SK-N-SH treated with all-trans-retinoic acid at 6 μM for 48 hours (cell line): ENCODE measurements around the gene KIF17.

Experiments
- ARNTL ChIP-seq: fragments of 450-650 bp; formaldehyde crosslinking; IDR thresholded peaks from 2 replicates; pipeline ENCODE4 v1.5.0; 2020; ENCODE audit warnings: low read depth, mild to moderate bottlenecking, moderate library complexity, borderline replicate concordance
- BACH2 ChIP-seq: fragments of 250-450 bp; sonication (Bioruptor Pico); IDR thresholded peaks from 2 replicates; pipeline ENCODE4 v1.9.0; 2021; ENCODE audit warnings: mild to moderate bottlenecking, borderline replicate concordance
- CSDC2 ChIP-seq: fragments of 250-450 bp; sonication (Bioruptor Pico); IDR thresholded peaks from 2 replicates; pipeline ENCODE4 v1.5.0; 2020; ENCODE audit warnings: mild to moderate bottlenecking, moderate library complexity
- ESRRG ChIP-seq: fragments of 250-450 bp; sonication (Bioruptor Pico); IDR thresholded peaks from 2 replicates; pipeline ENCODE4 v1.6.1; 2021; ENCODE audit warnings: mild to moderate bottlenecking
- PPARA ChIP-seq: fragments of 250-450 bp; sonication (Bioruptor Pico); IDR thresholded peaks from 2 replicates; pipeline ENCODE4 v1.5.0; 2020; ENCODE audit warnings: mild to moderate bottlenecking, borderline replicate concordance
- RARB ChIP-seq: fragments of 250-450 bp; sonication (Bioruptor Pico); IDR thresholded peaks from 2 replicates; pipeline ENCODE4 v1.8.0; 2021; ENCODE audit warnings: mild to moderate bottlenecking, moderate library complexity
- ZC3H10 ChIP-seq: fragments of 250-450 bp; sonication (Bioruptor Pico); IDR thresholded peaks from 2 replicates; pipeline ENCODE4 v1.5.1; 2021; ENCODE audit warnings: mild to moderate bottlenecking, moderate library complexity
- ZFP3 ChIP-seq: fragments of 250-450 bp; sonication (Bioruptor Pico); IDR thresholded peaks from 2 replicates; pipeline ENCODE4 v1.5.0; 2020; ENCODE audit warnings: mild to moderate bottlenecking, moderate library complexity
- ZNF70 ChIP-seq: fragments of 450-650 bp; formaldehyde crosslinking; IDR thresholded peaks from 2 replicates; pipeline ENCODE4 v1.5.0; 2020; ENCODE audit warnings: mild to moderate bottlenecking, moderate library complexity
- TF ChIP-seq, protein P1 (sequence below): fragments of 250-450 bp; sonication (Bioruptor Pico); IDR thresholded peaks from 2 replicates; pipeline ENCODE4 v1.8.0; 2020; ENCODE audit warnings: mild to moderate bottlenecking, moderate library complexity, borderline replicate concordance
- TF ChIP-seq, protein P2 (sequence below): fragments of 250-450 bp; sonication (Bioruptor Pico); IDR thresholded peaks from 2 replicates; pipeline ENCODE4 v1.5.1; 2020; ENCODE audit warnings: low read depth, mild to moderate bottlenecking, moderate library complexity
- TF ChIP-seq, protein P3 (sequence below): fragments of 250-450 bp; sonication (Bioruptor Pico); IDR thresholded peaks from 2 replicates; pipeline ENCODE4 v1.8.0; 2021; ENCODE audit warnings: low read depth, mild to moderate bottlenecking, moderate library complexity, borderline replicate concordance

DNA sequence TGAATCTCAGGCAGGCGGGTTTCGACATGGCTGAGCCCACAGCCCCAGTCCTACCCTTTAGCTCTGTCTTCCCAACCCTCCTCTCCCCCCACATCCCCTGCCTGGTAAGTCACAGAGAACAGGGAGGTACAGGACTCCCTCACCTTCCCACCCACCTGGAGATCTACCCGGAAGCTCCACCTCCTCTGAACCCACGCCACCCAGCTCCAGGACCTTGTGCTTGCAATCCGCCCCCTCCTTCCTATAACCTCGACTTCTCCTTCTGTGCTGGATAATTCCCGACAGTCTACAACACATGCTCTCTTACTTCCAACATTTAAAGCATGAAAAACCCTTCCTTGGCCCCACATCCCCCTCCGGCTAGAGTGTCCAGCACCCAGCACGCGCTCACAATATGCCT lies 22.3 kb downstream of the KIF17 start:
- TF ChIP-seq PPARA (CRISPR knock-in tag) (no peak), BACH2 (no peak), ESRRG (CRISPR knock-in tag) (no peak), RARB (CRISPR knock-in tag) (no peak), ZFP3 (CRISPR knock-in tag) (no peak), ARNTL (CRISPR knock-in tag) (no peak), ZC3H10 (CRISPR knock-in tag) (no peak), CSDC2 (no peak), ZNF70 (CRISPR knock-in tag) (no peak)
- TF ChIP-seq, protein P1, sequence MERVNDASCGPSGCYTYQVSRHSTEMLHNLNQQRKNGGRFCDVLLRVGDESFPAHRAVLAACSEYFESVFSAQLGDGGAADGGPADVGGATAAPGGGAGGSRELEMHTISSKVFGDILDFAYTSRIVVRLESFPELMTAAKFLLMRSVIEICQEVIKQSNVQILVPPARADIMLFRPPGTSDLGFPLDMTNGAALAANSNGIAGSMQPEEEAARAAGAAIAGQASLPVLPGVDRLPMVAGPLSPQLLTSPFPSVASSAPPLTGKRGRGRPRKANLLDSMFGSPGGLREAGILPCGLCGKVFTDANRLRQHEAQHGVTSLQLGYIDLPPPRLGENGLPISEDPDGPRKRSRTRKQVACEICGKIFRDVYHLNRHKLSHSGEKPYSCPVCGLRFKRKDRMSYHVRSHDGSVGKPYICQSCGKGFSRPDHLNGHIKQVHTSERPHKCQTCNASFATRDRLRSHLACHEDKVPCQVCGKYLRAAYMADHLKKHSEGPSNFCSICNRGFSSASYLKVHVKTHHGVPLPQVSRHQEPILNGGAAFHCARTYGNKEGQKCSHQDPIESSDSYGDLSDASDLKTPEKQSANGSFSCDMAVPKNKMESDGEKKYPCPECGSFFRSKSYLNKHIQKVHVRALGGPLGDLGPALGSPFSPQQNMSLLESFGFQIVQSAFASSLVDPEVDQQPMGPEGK (CRISPR knock-in tag), result no peak
- TF ChIP-seq, protein P2, sequence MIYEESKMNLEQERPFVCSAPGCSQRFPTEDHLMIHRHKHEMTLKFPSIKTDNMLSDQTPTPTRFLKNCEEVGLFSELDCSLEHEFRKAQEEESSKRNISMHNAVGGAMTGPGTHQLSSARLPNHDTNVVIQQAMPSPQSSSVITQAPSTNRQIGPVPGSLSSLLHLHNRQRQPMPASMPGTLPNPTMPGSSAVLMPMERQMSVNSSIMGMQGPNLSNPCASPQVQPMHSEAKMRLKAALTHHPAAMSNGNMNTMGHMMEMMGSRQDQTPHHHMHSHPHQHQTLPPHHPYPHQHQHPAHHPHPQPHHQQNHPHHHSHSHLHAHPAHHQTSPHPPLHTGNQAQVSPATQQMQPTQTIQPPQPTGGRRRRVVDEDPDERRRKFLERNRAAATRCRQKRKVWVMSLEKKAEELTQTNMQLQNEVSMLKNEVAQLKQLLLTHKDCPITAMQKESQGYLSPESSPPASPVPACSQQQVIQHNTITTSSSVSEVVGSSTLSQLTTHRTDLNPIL (CRISPR knock-in tag), result no peak
- TF ChIP-seq, protein P3, sequence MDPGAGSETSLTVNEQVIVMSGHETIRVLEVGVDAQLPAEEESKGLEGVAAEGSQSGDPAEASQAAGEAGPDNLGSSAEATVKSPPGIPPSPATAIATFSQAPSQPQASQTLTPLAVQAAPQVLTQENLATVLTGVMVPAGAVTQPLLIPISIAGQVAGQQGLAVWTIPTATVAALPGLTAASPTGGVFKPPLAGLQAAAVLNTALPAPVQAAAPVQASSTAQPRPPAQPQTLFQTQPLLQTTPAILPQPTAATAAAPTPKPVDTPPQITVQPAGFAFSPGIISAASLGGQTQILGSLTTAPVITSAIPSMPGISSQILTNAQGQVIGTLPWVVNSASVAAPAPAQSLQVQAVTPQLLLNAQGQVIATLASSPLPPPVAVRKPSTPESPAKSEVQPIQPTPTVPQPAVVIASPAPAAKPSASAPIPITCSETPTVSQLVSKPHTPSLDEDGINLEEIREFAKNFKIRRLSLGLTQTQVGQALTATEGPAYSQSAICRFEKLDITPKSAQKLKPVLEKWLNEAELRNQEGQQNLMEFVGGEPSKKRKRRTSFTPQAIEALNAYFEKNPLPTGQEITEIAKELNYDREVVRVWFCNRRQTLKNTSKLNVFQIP (CRISPR knock-in tag), result no peak
